ENCODE data around the gene GDPD5.

DNA sequence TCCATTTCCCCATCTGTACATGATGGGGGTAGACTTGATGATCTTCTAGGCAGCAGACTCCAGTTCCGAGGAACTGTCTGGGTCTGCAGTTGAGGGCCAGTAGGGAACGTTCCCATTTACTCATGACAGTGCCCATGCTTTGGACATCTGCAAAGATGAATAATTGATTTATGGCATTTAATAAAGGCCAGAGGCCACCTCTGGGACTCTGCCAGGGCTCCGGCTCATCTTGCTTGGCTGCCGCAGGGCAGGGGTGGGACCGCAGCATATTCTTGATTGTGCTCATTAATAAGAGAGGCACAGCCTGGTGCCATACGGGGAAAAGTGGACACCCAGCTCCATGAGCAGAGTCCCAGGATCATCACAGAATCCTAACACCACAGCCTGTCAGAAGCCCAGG is 64.6 kb downstream of the GDPD5 start:
- TF ChIP-seq CTCF (IDR thresholded peaks at IDR 0.05; ENCODE audit: insufficient read depth, low read length, poor library complexity, severe bottlenecking) (no peak), EZH2phosphoT487 (conservative IDR thresholded peaks at IDR 0.05; ENCODE audit: low read length) (no peak)
